ENCODE data around the gene YTHDF2.

DNA sequence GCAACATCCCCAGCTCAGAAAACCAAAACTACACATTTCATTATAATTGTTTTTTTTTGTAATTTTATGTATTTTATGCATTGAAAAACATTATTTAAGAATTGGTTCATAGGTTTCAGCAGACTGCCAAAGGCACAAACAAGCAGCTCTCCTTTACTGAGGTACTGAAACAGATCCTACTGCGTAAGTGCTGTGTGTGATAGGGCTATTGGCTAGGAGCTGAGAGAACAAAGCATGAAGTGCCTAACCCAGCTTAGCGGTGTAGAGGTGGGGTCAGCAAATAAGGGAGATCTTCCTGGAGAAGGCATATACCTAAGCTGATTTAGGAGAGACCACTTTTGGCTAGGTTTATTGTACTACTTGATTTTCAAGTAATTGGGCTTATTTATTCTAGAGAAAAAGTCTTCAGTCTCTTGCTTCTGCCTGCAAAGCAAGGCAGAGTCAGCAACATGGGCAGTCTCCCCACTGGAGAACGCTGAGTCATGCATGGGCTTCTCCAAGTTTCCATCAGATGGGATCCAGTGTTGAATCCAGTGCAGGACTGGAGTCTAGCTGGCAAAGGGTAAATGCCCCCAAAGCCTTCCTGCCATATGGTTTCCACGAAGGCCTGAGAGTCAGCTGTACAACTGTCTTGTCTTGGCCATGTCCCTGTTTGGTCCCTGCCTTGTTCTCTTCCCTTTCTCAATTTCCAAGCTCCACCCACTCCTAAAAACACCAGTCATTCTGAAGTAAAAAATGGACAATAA is 18.0 kb upstream of the YTHDF2 start:
- TF ChIP-seq, protein P1, sequence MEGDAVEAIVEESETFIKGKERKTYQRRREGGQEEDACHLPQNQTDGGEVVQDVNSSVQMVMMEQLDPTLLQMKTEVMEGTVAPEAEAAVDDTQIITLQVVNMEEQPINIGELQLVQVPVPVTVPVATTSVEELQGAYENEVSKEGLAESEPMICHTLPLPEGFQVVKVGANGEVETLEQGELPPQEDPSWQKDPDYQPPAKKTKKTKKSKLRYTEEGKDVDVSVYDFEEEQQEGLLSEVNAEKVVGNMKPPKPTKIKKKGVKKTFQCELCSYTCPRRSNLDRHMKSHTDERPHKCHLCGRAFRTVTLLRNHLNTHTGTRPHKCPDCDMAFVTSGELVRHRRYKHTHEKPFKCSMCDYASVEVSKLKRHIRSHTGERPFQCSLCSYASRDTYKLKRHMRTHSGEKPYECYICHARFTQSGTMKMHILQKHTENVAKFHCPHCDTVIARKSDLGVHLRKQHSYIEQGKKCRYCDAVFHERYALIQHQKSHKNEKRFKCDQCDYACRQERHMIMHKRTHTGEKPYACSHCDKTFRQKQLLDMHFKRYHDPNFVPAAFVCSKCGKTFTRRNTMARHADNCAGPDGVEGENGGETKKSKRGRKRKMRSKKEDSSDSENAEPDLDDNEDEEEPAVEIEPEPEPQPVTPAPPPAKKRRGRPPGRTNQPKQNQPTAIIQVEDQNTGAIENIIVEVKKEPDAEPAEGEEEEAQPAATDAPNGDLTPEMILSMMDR (conservative IDR thresholded peaks at IDR 0.05 in 1 of 2, IDR thresholded peaks at IDR 0.05 in 1 of 2; ENCODE audit: extremely low read depth in 1 of 2, insufficient read depth in 1 of 2, low read depth in 1 of 2, low read length in 2 of 2) = no peak
- no peak for TF ChIP-seq EZH2 (IDR thresholded peaks at IDR 0.05; ENCODE audit: borderline replicate concordance, low read length)

All from mammary epithelial cell (primary cell).